Stimulated activated CD8-positive, alpha-beta memory T cell treated with anti-CD3 and anti-CD28 coated beads, Interleukin-2, amount 100 ng/mL, for 1 hour (primary cell): Measurements from ENCODE around the gene ZNF358.

Experiments
- DNase-seq, 2 donors: peaks; one replicate each; pipeline ENCODE4 v3.0.0-alpha.2; 2020; ENCODE audit warnings: low read depth in 2 of 2

ZNF358 gene

DNA sequence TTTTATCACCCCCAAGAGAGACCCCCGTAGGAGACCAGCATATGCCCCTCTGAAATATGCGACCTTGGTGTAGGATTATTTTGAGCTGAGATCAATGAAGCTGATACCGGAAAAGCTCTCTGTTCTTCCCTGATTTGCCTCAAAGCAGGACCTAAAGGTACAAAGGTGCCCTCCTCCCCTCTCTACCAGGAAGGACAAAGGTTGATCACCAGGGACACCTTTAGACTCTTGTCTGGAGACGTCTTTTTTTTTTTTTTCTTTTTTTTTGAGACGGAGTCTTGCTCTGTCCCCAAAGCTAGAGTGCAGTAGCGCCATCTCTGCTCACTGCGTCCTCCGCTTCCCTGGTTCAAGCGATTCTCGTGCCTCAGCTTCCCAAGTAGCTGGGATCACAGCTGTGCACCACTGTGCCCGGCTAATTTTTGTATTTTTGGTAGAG is 26.3 kb upstream of the ZNF358 start:
- DNase-seq = no peak

DNA sequence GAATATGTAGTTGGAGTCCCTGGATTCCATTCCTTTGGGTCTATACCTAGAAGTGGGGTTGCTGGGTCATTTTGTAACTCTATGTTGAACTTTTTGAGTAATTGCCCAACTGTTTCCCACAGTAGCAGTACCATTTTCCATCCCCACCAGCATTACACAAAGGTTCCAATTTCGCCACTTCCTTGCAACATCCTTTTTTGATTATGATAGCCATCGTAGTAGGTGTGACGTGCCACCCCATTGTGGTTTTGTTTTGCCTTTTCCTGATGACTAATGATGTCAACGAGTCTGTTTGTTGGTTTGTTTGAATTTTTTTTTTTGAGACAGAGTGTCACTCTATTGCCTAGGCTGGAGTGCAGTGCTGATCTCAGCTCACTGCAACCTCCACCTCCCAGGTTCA is 23.8 kb upstream of the ZNF358 start:
- no peak for DNase-seq

DNA sequence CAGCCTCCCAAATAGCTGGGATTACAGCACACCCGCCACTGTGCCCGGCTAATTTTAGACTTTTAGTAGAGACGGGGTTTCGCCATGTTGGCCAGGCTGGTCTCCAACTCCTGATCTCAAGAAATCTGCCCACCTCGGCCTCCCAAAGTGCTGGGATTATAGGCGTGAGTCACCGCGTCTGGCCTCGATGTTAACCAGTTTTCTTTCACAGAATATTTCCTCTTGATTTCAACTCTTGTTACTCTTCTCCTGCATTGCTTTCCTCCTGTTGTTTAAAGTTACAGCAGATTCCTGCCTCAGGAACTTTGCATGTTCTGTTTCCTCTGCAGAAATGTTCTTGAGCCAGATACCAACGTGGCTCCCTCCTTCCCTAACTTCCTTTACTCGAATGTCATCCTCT is 23.3 kb upstream of the ZNF358 start:
- DNase-seq = no peak

DNA sequence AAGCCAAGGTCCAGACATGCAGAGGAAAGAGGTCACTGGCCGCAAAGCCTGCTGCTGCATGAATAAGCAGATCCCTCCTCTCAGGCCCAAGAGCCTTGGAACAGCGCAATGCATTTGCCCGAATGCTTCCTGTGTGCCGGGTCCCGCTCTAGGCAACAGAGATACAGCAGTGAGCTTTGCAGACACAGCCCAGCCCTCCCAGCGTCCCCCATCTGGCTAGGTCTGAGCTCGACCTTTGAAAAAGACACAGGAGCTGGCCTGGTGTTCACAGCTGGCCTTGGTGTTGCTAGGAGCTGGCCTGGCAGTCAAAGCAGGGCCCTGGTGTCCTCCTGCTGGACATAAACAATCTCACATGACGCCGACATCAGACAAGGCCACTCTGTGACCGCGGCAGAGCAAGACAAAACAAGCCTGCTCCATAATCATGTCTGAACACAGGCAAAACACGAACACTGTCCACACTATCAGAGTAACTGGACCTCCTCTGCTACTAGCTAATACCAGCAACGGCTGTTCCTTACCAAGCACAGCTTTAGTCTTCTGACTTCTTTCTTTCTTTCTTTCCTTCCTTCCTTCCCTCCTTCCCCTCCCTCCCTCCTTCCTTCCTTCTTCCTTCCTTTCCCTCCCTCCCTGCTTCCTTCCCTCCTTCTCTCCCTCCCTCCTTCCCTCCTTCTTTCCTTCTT is 21.3 kb upstream of the ZNF358 start:
- DNase-seq = no peak

DNA sequence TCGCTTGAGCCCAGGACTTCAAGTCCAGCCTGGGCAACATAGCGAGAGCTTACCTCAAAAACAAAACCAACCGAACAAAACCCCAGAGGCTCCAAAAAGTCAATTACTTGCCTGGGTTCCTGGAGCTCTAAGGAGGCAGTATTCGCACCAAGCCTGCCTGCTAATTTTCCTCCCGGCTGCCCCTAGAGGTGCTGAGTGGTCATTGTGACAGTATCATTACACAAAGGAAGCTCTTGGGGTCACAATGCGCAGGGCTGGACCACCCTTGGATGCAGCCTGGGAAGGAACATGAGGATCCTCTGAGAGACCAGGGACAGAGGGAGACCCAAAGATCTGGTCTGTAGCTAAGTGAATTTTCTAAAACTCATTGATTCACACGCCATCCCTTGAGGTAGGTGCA is 18.6 kb upstream of the ZNF358 start:
- no peak for DNase-seq

DNA sequence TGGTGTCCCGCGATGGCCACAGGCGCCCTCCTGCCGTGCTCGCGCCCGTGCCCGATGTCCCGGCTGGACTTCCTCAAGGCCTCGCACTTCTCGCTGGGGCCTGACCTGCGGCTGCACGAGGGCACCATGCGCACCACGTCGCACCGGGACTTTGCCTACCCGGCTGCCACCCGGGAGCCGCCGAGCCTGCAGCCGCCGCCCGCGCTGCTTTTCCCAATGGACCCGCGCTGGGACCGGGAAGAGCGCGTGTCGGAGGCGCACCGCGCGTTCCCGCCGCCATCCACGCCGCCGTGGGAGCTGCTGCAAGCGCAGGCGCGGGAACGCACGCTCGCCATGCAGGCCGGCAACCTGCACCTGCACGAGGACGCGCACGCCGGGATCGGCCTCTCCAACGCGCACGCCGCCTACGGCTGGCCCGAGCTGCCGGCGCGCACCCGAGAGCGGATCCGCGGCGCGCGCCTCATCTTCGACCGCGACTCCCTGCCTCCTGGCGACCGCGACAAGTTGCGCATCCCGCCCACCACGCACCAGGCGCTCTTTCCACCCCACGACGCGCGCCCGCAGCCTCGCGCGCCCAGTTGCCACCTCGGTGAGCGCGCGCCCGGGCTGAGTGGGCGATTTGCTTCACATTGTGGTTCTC is 15.0 kb upstream of the ZNF358 start:
- DNase-seq = no peak

DNA sequence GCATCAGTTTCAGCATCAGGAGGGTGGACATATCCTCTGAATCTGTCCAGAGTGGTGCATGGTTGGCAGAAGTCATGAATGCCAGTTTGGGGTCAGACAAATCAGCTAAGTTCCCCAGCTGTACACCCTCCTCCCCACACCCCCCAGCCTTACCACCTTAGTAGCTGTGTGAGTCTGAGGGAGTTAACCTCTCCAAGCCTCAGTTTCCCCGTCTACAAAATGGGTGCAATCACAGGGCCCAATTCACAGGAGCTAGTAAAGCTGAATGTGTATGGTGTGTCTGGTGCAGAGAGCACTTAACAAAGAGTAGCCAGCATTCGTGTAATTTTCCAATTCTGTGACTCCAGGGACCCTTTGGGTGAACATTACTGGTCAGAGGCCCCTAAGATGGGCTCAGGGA is 13.4 kb upstream of the ZNF358 start:
- DNase-seq = no peak

DNA sequence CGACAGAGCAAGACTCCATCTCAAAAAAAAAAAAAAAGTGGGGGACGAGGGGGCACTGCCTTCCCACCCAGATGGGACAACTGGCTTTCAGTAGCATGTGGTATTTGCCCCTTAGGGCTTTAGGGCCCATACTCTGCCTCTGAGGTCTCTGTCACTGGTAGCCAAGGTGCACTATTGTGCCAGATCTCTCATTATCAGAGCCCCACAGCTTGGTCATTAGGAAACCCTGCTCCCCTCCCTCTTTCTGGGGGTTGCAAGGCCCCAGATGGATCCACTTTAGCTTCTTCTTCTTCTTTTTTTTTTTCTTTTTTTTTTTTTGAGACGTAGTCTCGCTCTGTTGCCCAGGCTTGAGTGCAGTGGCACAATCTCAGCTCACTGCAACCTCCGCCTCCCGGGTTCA is 11.2 kb upstream of the ZNF358 start:
- DNase-seq = no peak

DNA sequence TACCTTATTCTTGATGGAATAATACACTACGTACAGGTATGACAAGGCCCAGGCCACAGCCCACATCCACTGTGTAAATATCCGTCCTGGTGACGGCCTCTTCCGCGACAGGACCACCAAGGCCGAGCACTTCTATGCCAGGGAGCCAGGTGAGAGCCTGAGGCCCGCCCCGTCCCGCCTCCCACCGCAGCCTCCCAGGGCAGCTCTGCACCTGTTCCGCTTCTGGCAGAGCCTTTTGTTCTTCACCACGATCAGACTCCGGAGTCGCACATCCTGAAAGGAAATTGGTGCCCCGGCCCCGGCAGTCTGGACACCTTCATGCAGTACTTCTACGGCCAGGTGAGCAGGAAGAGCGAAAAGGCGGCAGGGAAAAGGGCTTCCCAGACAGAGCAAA is 10.6 kb upstream of the ZNF358 start:
- no peak for DNase-seq

DNA sequence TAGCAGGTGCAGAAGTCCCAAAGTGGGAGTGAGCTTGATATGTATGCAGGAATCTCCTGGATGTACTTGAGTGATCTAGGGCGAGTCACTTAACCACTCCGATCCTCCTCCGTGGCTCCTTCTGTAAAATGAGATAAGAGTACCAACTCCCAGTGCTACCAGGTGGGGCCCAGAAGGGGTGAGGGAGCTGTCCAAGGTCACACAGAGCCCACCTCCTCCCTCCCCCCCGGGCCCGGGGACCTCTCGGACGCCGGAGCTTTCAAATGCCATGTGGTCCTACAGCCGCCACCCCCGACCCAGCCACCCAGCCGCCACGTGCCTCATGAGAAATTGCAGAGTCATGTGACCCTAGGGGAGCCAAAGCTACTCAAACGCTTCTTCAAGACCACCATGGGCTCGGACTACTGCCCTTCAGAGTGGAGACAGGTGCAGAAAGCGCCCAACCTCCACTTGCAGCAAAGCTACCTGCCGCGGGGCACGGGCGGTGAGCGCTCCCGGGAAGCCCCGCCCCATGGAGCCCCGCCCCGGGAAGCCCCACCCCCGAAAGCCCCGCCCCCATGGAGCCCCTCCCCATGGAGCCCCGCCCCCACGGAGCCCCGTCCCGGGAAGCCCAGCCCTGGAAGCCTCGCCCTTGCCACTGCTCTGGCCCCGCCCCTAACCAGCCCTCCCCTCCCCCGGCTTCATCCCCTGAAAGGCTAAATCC is 10.1 kb upstream of the ZNF358 start:
- DNase-seq = no peak

DNA sequence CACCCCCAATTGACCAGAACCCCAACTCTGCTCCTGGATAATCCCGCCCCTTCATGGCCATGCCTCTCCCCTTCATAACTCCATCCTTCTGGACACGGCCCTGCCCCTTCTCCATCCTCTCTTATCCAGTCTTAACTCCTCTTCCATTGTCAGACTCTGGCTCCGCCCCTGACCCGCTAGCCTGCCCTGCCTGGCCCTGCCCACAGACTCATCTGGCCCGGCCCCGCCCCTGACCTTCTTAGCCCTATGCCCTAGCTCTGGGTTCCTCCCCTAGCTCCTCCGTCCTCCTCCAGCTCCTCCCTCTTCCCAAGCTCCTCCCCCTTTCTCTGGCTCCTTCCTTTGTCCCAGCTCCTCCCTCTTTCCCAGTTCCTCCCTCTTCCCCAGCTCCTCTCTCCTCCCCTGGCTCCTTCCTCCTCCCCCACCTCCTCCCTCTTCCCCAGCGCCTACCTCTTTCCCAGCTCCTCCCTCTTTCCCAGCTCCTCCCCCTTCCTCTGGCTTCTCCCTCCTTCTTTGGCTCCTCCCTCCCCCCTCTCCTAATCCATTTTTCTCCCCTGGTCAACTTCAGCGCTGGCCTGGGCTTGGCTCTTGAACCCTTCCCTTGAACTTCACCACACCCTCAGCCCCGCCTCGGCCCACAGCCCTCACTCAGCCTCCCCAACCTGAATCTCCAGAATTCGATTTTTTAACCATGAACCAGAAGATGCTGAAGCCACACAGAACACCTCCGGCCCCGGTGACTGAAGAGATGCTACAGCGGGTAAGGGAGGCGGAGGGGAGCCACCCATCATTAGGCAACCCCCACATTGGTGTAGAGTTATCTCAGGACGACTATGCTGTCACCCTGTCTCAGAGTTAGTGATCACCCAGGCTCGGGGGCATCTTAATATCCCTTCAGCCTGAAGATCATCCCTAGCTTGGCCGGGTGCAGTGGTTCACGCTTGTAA is 9.2 kb upstream of the ZNF358 start:
- DNase-seq = no peak

DNA sequence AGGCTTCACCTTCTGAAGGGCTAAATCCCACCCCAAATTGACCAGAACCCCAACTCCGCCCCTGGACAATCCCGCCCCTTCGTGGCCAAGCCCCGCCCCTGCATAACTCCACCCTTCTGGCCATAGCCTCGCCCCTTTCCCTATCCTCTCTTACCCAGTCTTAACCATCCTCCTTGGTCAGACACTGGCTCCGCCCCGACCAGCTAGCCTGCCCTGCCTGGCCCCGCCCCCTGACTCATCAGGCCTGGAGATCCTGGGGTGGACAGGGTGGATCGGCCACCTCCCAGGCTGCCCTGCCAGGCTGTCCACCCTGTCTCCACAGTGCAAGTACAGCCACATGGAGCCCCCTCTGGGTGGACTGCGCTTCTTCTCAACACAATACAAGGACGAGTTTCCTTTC is 8.0 kb upstream of the ZNF358 start:
- no peak for DNase-seq

DNA sequence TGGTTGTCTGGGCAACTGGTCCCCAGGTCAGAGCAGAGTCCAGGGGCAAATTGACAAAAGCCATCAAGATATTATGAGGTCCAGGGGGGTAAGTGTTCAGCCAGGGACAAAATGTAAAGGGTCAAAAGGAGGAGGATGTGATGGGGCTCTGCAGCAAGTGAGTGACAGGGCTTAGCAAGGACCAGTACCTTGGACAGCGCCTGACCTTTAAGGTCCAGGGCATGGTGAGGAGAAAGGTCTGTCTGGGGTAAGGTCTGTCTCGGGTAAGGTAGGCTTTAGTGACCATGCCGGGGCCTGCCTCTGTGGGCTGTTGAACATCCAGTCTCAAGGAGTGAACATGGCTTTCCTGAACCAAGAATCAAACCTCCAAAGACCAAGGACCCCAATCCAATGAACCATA is 6.3 kb upstream of the ZNF358 start:
- no peak for DNase-seq

DNA sequence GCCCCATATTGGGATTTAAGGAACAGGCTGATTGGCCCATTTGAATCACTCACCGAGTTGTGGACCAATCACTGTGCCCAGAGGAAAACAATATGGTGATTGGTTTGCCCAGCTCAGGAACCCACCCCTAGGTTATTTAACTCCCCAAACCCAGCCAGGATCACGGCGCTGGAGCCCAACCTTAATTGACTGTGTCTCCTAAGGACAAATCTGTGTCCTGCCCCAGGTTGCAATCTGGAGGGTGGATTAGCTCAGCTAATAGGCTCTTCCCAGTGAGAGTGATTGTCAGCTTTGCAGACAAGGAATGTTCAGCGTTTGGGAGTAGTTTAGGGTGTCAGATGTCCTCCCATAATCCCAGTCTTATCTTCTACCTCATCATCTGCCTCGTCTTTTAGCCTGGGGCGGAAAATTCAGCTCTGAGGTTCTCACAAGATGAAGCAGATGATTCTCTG is 3.5 kb upstream of the ZNF358 start:
- no peak for DNase-seq

DNA sequence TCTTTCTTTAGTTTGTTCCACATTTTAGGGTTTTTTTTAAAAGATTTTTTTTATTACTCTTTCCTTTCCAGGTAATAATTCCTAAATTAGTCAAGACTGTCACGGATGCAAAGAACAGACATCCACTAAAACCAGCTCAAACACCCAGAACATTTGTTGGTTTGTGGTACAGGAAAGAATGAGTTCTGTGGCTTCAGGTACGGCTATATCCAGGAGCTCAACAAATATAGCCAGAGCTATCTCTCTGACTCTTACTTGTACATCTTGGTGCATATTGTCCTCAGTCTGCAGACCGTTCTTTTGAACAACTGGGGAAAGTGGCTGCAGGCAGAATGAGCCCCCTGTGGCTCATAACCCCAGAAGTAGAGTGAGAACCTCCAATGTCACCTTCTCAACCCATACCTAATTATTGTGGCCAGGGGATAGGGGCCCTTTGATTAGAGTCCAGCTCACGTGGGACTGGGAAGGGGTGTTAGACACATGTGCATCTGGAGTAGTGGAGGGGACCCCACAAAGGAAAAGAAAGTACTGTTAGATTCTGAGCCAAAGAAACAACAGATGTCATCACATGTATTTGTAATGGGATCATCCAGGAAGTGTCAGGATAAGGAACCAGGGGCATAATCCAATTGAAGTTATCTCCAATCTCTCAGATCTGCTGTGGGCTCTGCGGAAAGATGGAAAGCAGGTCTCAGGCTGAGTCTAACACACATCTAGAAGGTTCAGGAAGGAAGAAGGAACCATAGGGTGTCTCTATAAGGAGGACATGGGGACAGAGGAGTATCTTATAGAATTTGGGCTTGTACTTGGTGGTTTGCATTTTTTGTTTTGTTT is 1.9 kb upstream of the ZNF358 start:
- no peak for DNase-seq

DNA sequence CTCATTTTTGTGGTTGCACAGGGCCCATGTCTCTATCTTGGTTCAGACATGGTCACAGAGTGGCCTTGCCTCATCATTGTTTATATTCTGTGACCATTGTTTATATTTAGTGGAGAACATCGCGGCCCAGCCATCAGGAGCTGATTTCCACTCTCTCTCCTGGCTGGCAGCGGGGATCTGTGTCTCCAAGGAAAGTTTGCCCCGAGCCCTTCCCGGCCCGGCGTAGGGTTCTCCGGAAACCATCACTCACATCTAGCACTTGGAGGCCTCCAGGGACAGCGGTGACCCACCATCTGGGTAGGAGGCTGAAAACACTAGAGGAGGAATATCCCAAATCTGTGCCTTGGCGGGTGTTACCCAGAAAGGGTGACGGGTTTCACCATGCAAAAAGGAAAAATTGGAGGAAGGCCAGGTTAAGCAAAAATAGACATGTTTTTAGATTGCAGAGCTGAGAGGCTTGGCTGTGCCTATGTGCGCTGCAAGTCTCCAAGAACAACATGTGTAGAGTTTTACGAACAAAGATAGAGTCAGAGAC is 726 bp upstream of the ZNF358 start:
- DNase-seq = no peak

DNA sequence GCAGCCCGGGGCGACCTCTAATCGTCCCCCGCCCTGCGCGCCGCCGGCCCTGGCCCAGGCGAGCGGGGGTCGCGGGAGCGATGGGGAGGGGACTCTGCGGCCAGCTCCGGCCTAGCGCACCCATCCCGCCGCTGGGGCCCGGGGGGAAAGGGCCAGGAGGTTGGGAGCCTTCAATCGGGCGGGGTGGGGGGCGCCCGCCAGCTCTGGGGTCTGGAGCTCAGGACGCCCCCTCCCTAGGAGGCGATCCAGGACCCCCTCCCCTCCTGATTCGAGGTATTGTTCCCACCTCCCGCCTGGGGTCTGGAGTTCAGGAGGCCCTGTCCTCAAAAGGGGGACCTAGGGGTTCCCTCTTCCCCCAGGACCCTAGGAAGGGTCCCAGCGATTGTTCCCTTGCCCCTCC is 430 bp downstream of the ZNF358 start:
- DNase-seq = no peak

DNA sequence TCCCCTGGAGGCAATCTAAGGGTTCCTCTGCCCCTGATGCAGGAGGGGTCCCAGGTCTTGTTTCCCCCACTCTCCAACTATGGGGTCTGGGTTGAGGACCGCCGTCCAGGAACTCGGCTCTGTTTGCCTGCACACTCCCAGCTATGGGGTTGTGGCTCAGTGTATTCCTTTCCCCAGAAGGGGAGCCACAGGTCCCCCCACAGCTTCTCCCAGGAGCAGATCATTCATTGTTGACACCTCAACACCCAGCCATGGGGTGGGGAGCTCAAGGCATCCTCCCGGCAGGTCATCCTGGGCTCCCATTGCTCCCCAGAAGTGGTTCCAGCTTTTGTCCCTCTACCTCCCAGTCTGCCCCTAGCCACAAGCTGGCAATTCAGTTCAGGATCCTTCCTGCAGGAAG is 975 bp downstream of the ZNF358 start:
- DNase-seq = no peak

DNA sequence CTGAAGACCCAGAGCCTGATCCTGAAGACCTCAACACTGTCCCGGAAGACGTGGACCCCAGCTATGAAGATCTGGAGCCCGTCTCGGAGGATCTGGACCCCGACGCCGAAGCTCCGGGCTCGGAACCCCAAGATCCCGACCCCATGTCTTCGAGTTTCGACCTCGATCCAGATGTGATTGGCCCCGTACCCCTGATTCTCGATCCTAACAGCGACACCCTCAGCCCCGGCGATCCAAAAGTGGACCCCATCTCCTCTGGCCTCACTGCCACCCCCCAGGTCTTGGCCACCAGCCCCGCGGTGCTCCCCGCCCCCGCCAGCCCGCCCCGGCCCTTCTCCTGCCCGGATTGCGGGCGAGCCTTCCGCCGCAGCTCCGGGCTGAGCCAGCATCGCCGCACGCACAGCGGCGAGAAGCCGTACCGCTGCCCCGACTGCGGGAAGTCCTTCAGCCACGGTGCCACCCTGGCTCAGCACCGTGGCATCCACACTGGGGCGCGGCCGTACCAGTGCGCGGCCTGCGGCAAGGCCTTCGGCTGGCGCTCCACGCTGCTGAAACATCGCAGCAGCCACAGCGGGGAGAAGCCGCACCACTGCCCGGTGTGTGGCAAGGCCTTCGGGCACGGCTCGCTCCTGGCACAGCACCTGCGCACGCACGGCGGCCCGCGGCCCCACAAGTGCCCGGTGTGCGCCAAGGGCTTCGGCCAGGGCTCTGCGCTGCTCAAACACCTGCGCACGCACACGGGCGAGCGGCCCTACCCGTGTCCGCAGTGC is 3.6 kb downstream of the ZNF358 start:
- DNase-seq = no peak
